ENCODE data around the gene BGN. TPM values are rescaled to one million over a fixed set of nuclear protein-coding genes. Genes with fewer than 3 reads are reported as not detected.
A peak's percentile ranks its signal among the peaks of the same experiment; 100 is the strongest.

BGN gene
- total and polyA plus RNA-seq, 2 donors from 2014 or later = 164 to 288 TPM

GRCh38 chrX:153498453-153498852 lies 3.7 kb downstream of the BGN start:
- H3K36me3 ChIP-seq (ENCODE audit: control insufficient read depth in 2 of 3, insufficient read depth in 3 of 3, low read length in 3 of 3) = peaks cover 0 to 3% (median 0%) of the 10 kb centered on the region in 3 donors
- FAIRE-seq (no peak), DNase-seq (no peak)
- TF ChIP-seq CTCF (IDR thresholded peaks at IDR 0.05; ENCODE audit: borderline replicate concordance, extremely low read depth, insufficient read depth) = no peak
- H3K9me3 ChIP-seq (ENCODE audit: control insufficient read depth in 2 of 3, insufficient read depth in 1 of 3, low read length in 3 of 3) = no peaks in the 10 kb centered on the region
- no peak overlapping the region for H3K4me3 ChIP-seq (ENCODE audit: low read length in 3 of 3)
- no peak overlapping the region for H3K9ac ChIP-seq (ENCODE audit: low read length in 3 of 3)
- no peak overlapping the region for H3K27ac ChIP-seq (ENCODE audit: low read depth in 2 of 2, low read length in 2 of 2)
- H3K4me1 ChIP-seq (ENCODE audit: control insufficient read depth in 2 of 3, insufficient read depth in 2 of 3, low read depth in 1 of 3, low read length in 3 of 3) = peaks cover 0 to 4% (median 0%) of the 10 kb centered on the region in 3 donors
- intact Hi-C loops (cut with DNase I) = no loop called here
- H3K27me3 ChIP-seq (ENCODE audit: control insufficient read depth, insufficient read depth, low read length) = no peaks in the 10 kb centered on the region

GRCh38 chrX:153499341-153499740 lies 4.6 kb downstream of the BGN start:
- peaks cover 0 to 4% (median 0%) of the 10 kb centered on the region in 3 donors for H3K4me1 ChIP-seq (ENCODE audit: control insufficient read depth in 2 of 3, insufficient read depth in 2 of 3, low read depth in 1 of 3, low read length in 3 of 3)
- H3K4me3 ChIP-seq (ENCODE audit: low read length in 3 of 3) = no peak overlapping the region
- peak in 1 of 5 donors; percentile 50 for DNase-seq
- TF ChIP-seq CTCF (IDR thresholded peaks at IDR 0.05; ENCODE audit: borderline replicate concordance, extremely low read depth, insufficient read depth) = no peak
- intact Hi-C loops (cut with DNase I) = no loop called here
- FAIRE-seq = no peak
- H3K9me3 ChIP-seq (ENCODE audit: control insufficient read depth in 2 of 3, insufficient read depth in 1 of 3, low read length in 3 of 3) = no peaks in the 10 kb centered on the region
- no peaks in the 10 kb centered on the region for H3K27me3 ChIP-seq (ENCODE audit: control insufficient read depth, insufficient read depth, low read length)
- H3K36me3 ChIP-seq (ENCODE audit: control insufficient read depth in 2 of 3, insufficient read depth in 3 of 3, low read length in 3 of 3) = peaks cover 0 to 3% (median 0%) of the 10 kb centered on the region in 3 donors
- H3K9ac ChIP-seq (ENCODE audit: low read length in 3 of 3) = no peak overlapping the region
- no peak overlapping the region for H3K27ac ChIP-seq (ENCODE audit: low read depth in 2 of 2, low read length in 2 of 2)

- FAIRE-seq = no peak
- Histone ChIP-seq H3K27ac (ENCODE audit: low read depth in 2 of 2, low read length in 2 of 2) (no peak overlapping the region), H3K4me1 (ENCODE audit: control insufficient read depth in 2 of 3, insufficient read depth in 2 of 3, low read depth in 1 of 3, low read length in 3 of 3) (peaks cover 0 to 4% (median 0%) of the 10 kb centered on the region in 3 donors), H3K4me3 (ENCODE audit: low read length in 3 of 3) (no peak overlapping the region), H3K9me3 (ENCODE audit: control insufficient read depth in 2 of 3, insufficient read depth in 1 of 3, low read length in 3 of 3) (no peaks in the 10 kb centered on the region), H3K36me3 (ENCODE audit: control insufficient read depth in 2 of 3, insufficient read depth in 3 of 3, low read length in 3 of 3) (peaks cover 0 to 3% (median 0%) of the 10 kb centered on the region in 3 donors), H3K9ac (ENCODE audit: low read length in 3 of 3) (no peak overlapping the region), H3K27me3 (ENCODE audit: control insufficient read depth, insufficient read depth, low read length) (no peaks in the 10 kb centered on the region)
- DNase-seq = no peak
- intact Hi-C loops (cut with DNase I) = no loop called here
- no peak for TF ChIP-seq CTCF (IDR thresholded peaks at IDR 0.05; ENCODE audit: borderline replicate concordance, extremely low read depth, insufficient read depth)
Observed at GRCh38 chrX:153499876-153500275, 5.1 kb downstream of the BGN start.

All from kidney (tissue), 14 donors.